HG03095 (cell line): ENCODE measurements around the gene GPX1.
A peak's percentile ranks its signal among the peaks of the same experiment; 100 is the strongest.
"Not testable (repeated sequence)": the region's sequence is repeated elsewhere in the genome, so short reads cannot be mapped to it uniquely, and the experiment has no call there.

Experiments used
- ATAC-seq: cut with Tn5 transposase; IDR thresholded peaks from one replicate; pipeline ENCODE4 v1.9.1; 2021; ENCODE audit warnings: moderate library complexity; ENCODE audit not compliant: unreplicated experiment

GPX1 gene

GRCh38 chr3:49358884-49359225 is 702 bp upstream of the GPX1 start:
- ATAC-seq: no peak

- ATAC-seq: peak; percentile 14
These were observed 523 bp downstream of the GPX1 start for GRCh38 chr3:49357443-49358216.

GRCh38 chr3:49357095-49357442 is 1.1 kb downstream of the GPX1 start:
- ATAC-seq: not testable (repeated sequence)

DNA sequence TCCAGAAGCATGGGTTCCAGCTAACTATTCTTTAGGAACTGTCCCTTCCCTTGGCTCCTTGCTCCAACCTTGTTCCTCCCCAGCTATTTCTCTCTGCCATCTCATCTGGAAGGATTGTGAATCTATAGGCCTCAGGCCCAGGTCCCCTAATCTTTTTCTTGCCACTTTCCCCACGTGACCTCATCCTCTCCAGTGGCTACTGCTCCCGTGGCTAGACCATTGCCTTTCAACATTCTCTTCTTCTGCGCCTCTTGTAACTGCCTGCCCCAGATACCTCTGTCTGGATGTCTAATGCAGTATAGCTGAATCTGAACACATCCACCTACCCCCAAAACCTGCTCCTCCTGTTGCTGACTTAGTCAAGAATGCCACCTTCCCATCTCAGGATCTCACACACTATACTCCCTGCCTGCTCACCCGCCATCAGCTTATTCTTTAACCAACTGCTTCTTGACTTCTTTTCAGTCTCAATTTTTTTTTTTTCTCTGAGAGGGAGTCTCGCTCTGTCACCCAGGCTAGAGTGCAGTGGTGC is 5.2 kb downstream of the GPX1 start:
- ATAC-seq: no peak

DNA sequence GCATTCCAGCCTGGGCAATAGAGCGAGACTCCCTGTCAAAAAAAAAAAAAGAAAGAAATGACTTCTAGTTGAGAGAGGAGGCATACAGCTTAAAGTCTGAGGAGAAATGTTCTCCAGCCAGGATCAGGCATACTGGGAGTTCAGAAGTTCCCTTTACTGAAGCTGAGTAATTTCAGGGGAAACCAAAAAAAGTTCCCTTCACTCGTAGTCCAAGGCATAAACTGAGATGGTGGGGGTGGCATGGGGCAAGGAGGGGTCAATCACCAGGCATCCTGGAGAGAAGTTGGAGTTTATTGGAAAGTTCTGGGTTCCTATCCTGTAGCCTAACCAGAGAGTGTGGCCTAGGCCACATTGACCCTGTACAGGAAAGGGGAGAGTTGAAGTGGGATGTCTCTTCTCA is 5.9 kb downstream of the GPX1 start:
- ATAC-seq: no peak

- ATAC-seq: no peak
These were observed 6.6 kb downstream of the GPX1 start for GRCh38 chr3:49351521-49352011.

DNA sequence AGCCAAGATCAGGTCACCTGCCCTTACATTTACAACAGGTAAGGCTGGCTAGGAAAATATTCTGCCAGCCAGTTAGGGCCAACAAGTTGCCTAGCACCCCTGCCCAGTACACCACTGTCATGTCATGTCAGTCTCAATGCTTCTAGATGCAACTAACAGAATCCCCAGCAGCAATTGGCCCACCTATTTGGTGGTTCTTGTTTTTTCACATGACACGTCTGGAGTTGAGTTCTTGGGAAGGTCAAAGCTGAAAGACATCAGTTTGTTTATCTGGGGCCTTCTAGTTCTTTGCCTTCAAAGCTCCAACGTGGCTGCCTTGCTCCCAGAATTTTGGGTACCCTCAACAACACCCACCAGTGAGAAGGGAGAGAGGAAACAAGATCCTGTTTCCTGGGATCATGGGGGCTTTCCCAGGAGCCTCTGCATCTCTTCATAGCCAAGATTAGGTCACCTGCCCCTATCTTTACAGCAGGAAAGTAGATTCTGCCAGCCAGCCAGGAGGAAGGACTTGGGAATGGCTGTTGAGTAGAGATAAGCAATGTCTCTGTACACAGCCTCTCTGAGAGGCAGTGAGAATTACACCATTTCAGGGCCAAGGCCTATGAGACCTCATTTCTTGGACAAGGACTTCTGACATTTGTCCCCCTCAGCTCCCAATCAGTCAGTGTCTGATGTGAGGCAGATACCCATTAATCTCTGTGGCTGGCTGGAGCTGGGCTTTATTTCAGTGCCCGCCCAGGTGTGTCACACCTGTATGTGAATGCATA is 8.6 kb downstream of the GPX1 start:
- no peak for ATAC-seq

- not testable (repeated sequence) for ATAC-seq
These were observed 9.8 kb downstream of the GPX1 start for GRCh38 chr3:49348361-49348760.

DNA sequence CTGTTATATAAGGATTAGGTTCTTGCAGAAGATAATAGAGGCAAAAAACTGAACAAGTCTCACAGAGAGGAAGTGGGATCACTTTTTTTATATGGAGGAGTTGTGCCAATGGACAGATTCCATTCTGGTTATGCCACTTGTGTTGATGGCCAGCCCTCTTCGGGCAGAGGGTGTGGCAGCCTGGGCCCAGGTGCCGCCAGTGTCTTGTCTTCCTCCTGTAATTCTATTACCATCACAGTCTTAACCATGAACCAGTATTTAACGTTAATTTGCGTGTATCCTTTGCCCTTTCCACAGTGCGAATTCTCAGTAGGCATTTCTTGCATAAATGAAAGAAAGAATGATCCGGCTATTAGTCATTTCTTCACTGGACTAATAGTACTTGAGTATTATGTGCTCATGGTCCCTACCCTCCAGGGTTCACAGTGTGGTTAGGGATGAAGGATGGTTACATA is 11.3 kb downstream of the GPX1 start:
- no peak for ATAC-seq

DNA sequence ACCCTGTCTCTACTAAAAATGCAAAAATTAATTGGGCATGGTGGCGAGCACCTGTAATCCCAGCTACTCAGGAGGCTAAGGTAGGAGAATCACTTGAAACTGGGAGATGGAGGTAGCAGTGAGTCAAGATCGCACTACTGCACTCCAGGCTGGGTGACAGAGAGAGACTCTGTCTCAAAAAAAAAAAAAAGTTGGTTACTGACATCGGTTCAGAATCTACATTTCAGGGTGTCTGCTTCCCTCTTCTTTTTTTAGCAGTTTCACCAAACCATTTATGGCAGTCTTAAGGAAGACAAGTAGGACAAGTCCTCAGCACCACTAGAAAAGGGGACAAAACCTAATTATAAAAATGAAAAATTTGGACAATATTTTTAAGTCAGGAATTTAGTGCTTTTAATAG is 15.0 kb downstream of the GPX1 start:
- ATAC-seq: no peak

DNA sequence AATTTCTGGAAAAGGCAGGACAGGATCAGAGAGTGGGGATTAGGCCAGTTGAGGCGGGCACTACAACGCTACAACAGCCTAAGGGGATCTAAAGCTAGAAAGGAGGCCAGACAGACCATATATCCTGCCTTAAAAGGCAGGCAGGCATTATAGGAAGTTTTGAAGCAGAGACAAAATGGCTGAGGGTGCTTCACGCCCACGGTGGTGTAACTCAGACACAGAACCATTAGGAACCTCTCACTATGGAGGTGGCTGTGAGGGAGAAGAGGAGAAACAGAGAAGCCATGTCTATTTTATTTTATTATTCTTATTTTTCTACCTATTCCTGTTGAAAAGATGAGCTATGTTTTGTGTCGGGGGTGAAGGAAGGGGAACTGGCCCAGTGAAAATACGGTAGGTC is 16.2 kb downstream of the GPX1 start:
- no peak for ATAC-seq

DNA sequence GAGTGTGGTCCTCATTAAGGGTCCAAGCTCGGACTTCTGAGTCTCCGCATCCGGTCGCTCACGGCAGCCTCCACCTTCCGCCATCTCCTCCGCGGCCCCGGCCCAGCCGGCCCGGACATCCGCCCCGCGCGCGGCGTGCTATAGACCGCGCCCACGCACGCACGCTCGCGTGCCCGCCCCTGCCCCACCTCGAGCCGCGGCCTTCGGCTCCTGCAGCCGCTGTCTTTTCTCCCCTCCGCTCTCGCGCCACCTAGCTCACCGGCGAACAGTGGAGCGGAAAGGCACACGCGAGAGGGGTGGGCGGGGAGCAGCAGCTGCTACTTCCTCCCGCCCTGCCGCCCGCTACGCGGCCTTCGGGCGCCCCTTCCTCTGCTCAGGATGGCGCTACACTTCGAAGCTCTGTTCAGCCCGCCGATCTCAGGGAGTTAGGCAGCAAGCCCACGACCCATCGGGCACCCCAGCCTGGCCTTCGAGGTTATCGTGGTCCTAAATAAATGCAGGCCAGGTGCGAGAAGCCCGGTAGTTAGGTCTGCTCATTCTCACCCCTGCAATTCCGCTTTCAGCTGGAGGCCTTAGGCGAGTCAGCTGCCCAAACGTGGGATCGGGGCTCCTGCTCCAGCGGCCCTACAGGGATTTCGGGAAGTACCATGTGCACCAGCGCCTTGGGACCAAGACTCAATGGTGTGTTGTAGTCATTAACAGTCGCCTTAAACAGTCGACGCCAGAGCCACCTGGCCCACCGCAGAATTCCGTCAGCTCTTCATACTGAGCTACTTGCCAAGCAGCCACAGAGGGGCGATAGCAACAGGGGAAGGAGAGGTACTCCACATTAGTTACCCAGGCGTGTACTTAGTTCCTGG is 18.0 kb downstream of the GPX1 start, which contains the start of gene USP4:
Gene USP4, minus strand, starts transcription at position 113 of the 860 bp plus-strand sequence. Its CDS starts 29 bp downstream, at position 84.
- peak; percentile 75 for ATAC-seq

GRCh38 chr3:49339581-49339940 is 18.6 kb downstream of the GPX1 start:
- peak; percentile 11 for ATAC-seq

GRCh38 chr3:49333916-49334633 is 24.1 kb downstream of the GPX1 start:
- ATAC-seq: no peak

- ATAC-seq: no peak
These were observed 25.1 kb downstream of the GPX1 start for GRCh38 chr3:49333091-49333490.

DNA sequence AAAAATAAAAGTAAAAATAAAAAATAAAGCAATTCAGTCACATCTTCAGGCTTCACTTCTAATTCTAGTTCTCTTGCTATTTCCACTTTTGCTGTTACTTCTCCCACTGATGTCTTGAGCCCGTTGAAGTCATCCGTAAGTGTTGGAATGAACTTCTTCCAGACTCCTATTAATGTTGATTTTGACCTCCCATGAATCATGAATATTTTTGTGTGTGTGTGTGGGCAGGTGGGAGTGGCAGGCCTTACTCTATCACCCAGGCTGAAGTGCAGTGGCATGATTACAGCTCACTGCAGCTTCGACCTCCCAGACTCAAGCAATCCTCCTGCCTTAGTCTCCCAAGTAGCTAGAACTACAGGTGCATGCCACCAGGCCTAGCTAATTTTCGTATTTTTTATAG is 29.0 kb downstream of the GPX1 start:
- ATAC-seq: no peak

DNA sequence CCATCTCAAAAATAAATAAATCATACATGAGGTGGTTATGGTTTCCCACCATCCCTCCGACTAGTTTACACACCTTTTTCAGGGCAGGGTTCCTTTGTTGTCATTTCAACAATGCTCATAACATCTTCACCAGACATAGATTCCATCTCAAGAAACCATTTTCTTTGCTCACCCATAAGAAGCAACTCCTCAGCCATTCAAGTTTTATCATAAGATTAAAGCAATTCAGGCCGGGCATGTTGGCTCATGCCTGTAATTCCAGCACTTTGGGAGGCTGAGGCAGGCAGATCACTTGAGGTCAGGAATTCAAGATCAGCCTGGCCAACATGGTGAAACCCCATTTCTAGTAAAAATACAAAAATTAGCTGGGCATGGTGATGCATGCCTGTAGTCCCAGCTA is 29.8 kb downstream of the GPX1 start:
- ATAC-seq: not testable (repeated sequence)

DNA sequence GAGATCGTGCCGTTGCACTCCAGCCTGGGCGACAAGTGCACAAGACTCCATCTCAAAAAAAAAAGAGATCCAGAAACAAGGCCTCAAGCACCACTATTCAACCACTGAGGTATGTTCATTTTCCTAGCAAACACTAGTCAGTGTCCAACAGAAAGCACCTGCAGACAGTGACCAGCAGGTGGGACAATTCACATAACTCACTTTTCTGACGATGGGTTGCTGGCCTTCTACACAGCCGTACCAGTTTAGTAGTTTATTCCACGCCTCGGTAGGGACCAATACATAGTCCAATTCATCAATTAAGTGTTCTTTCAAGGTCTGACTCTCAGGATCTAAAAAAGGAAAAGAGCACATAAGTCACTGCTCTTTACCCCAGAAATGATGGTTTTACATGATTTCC is 30.7 kb downstream of the GPX1 start:
- ATAC-seq: no peak

- no peak for ATAC-seq
These were observed 33.4 kb downstream of the GPX1 start for GRCh38 chr3:49324768-49325167.

- ATAC-seq: no peak
These were observed 41.3 kb downstream of the GPX1 start for GRCh38 chr3:49316696-49317457.
